ENCODE data around the gene SDK1. TPM values are rescaled to one million over a fixed set of nuclear protein-coding genes. Genes with fewer than 3 reads are reported as not detected.

The SDK1 gene
- total and polyA plus RNA-seq, 10 of the 15 experiments (the other 5 are each of a cell fraction or from before 2014, with no cell fraction given): 0.14 to 0.33 TPM; not detected in 8

GRCh38 chr7:4074407-4074806, 773.4 kb downstream of the SDK1 start:
- Histone ChIP-seq H3K4me2 (ENCODE audit: control insufficient read depth, insufficient read depth) (no peak overlapping the region), H3K9me3 (replicated peaks; ENCODE audit: control insufficient read depth, insufficient read depth, low read length) (no peaks in the 10 kb centered on the region; the same call in 2 of the 3 replicates), H3K27ac (ENCODE audit: control insufficient read depth, insufficient read depth) (no peak overlapping the region), H3K9ac (ENCODE audit: control insufficient read depth, insufficient read depth, low read length) (no peak overlapping the region), H3K4me1 (ENCODE audit: control insufficient read depth, insufficient read depth, low read length) (no peaks in the 10 kb centered on the region), H3K79me2 (ENCODE audit: control insufficient read depth, insufficient read depth, low read length) (no peaks in the 10 kb centered on the region), H2AFZ (ENCODE audit: control insufficient read depth, low read depth, low read length) (no peak overlapping the region), H3K36me3 (ENCODE audit: control insufficient read depth in 2 of 2, insufficient read depth in 2 of 2, low read length in 1 of 2) (no peaks in the 10 kb centered on the region), H3K27me3 (replicated peaks in 1 of 2; ENCODE audit: control insufficient read depth in 2 of 2, insufficient read depth in 2 of 2, low read length in 1 of 2) (no peaks in the 10 kb centered on the region), H3K4me3 (no peak overlapping the region), H4K20me1 (ENCODE audit: control insufficient read depth, insufficient read depth) (no peaks in the 10 kb centered on the region)
- ChIA-PET POLR2A (no interaction called here), RAD21 (ENCODE audit: unreplicated experiment) (no interaction called here), SMC1A (ENCODE audit: uncharacterized antibody, unreplicated experiment) (no interaction called here), CTCF (no interaction called here)
- no peak for DNase-seq (ENCODE audit: low read depth, low spot score)
- no TSS peak for BruUV-seq (replicated peaks)
- intact Hi-C loops (cut with micrococcal nuclease; ENCODE audit: unreplicated experiment): no loop called here
- in situ Hi-C loops (cut with MboI): no loop called here
- no peak for ATAC-seq
- FAIRE-seq: no peak
- 25% methylated on average over 8 of the region's 8 CpGs for WGBS (ENCODE audit: insufficient coverage, insufficient replicate concordance, low lambda C conversion rate, missing lambda C conversion rate)
- TF ChIP-seq, protein P1, sequence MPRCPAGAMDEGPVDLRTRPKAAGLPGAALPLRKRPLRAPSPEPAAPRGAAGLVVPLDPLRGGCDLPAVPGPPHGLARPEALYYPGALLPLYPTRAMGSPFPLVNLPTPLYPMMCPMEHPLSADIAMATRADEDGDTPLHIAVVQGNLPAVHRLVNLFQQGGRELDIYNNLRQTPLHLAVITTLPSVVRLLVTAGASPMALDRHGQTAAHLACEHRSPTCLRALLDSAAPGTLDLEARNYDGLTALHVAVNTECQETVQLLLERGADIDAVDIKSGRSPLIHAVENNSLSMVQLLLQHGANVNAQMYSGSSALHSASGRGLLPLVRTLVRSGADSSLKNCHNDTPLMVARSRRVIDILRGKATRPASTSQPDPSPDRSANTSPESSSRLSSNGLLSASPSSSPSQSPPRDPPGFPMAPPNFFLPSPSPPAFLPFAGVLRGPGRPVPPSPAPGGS (IDR thresholded peaks at IDR 0.05; ENCODE audit: borderline replicate concordance, insufficient read depth, low read depth, low read length, poor library complexity, severe bottlenecking): no peak
- TF ChIP-seq, protein P2, sequence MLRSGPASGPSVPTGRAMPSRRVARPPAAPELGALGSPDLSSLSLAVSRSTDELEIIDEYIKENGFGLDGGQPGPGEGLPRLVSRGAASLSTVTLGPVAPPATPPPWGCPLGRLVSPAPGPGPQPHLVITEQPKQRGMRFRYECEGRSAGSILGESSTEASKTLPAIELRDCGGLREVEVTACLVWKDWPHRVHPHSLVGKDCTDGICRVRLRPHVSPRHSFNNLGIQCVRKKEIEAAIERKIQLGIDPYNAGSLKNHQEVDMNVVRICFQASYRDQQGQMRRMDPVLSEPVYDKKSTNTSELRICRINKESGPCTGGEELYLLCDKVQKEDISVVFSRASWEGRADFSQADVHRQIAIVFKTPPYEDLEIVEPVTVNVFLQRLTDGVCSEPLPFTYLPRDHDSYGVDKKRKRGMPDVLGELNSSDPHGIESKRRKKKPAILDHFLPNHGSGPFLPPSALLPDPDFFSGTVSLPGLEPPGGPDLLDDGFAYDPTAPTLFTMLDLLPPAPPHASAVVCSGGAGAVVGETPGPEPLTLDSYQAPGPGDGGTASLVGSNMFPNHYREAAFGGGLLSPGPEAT (IDR thresholded peaks at IDR 0.05; ENCODE audit: low read depth): no peak
- TF ChIP-seq CEBPZ (IDR thresholded peaks at IDR 0.05; ENCODE audit: low read depth, low read length) (no peak), SREBF1 (IDR thresholded peaks at IDR 0.05; ENCODE audit: low read length) (no peak), RFX5 (IDR thresholded peaks at IDR 0.05; ENCODE audit: low read depth, low read length) (no peak), ZNF384 (IDR thresholded peaks at IDR 0.05; ENCODE audit: borderline replicate concordance, low read depth, low read length) (no peak), MTA2 (IDR thresholded peaks at IDR 0.05; ENCODE audit: low read depth) (no peak), CREB1 (IDR thresholded peaks at IDR 0.05; ENCODE audit: low read depth) (no peak), CTCF (IDR thresholded peaks at IDR 0.05 in 2 of 3, conservative IDR thresholded peaks at IDR 0.05 in 1 of 3; ENCODE audit: control insufficient read depth in 2 of 3, extremely low read depth in 1 of 3, insufficient read depth in 1 of 3, low read depth in 3 of 3, low read length in 3 of 3) (no peak), E4F1 (IDR thresholded peaks at IDR 0.05; ENCODE audit: borderline replicate concordance, partially characterized antibody) (no peak), NFYA (IDR thresholded peaks at IDR 0.05; ENCODE audit: borderline replicate concordance, low read depth, low read length) (no peak), WRNIP1 (IDR thresholded peaks at IDR 0.05; ENCODE audit: borderline replicate concordance, low read depth, low read length) (no peak)
- TF ChIP-seq, protein P3, sequence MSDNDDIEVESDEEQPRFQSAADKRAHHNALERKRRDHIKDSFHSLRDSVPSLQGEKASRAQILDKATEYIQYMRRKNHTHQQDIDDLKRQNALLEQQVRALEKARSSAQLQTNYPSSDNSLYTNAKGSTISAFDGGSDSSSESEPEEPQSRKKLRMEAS (IDR thresholded peaks at IDR 0.05; ENCODE audit: low read depth, low read length): no peak

Data from GM12878 (cell line).